Loucy (cell line): ENCODE measurements around the gene APOA4.

ENCODE experiments used
- H2AFZ ChIP-seq: fragments of 200-600 bp; sonication (generic); 2 replicates; pipeline ENCODE4 v1.6.0; 2016; ENCODE audit warnings: antibody characterized with exemption, mild to moderate bottlenecking, low read length, moderate library complexity
- H3F3A ChIP-seq: fragments of 200-600 bp; 2 replicates; pipeline ENCODE4 v1.6.0; 2016; ENCODE audit warnings: antibody characterized with exemption, low read depth, mild to moderate bottlenecking
- H3K27me3 ChIP-seq: fragments of 200-600 bp; sonication (generic); 2 replicates; pipeline ENCODE4 v1.6.1; 2014; ENCODE audit warnings: low read length, mild to moderate bottlenecking; ENCODE audit not compliant: insufficient read depth, poor library complexity, severe bottlenecking
- H3K36me3 ChIP-seq: fragments of 200-600 bp; sonication (generic); 2 replicates; pipeline ENCODE4 v1.6.1; 2016; ENCODE audit warnings: low read length; ENCODE audit not compliant: insufficient read depth
- H3K4me1 ChIP-seq: fragments of 200-600 bp; sonication (generic); 2 replicates; pipeline ENCODE4 v1.5.1; 2014; ENCODE audit warnings: low read length, mild to moderate bottlenecking; ENCODE audit not compliant: insufficient read depth, poor library complexity, severe bottlenecking
- H3K4me2 ChIP-seq: fragments of 200-600 bp; sonication (generic); 2 replicates; pipeline ENCODE4 v1.6.0; 2014; ENCODE audit warnings: antibody characterized with exemption, low read length, low read depth, mild to moderate bottlenecking; ENCODE audit not compliant: poor library complexity, severe bottlenecking
- H3K4me3 ChIP-seq: fragments of 200-600 bp; sonication (generic); 2 replicates; pipeline ENCODE4 v1.5.1; 2014; ENCODE audit warnings: low read length, mild to moderate bottlenecking, mixed read lengths; ENCODE audit not compliant: poor library complexity, severe bottlenecking
- H3K79me2 ChIP-seq: fragments of 200-600 bp; sonication (generic); 2 replicates; pipeline ENCODE4 v1.6.1; 2014; ENCODE audit warnings: low read length; ENCODE audit not compliant: insufficient read depth
- H3K9ac ChIP-seq: fragments of 200-600 bp; sonication (generic); 2 replicates; pipeline ENCODE4 v1.6.0; 2014; ENCODE audit warnings: mild to moderate bottlenecking, low read depth, low read length, moderate library complexity; ENCODE audit not compliant: poor library complexity, severe bottlenecking
- H3K9me2 ChIP-seq: fragments of 200-600 bp; sonication (generic); replicated peaks from 2 replicates; pipeline ENCODE4 v1.6.1; 2016; ENCODE audit warnings: low read depth, low read length, mixed read lengths
- H3K9me3 ChIP-seq: fragments of 200-600 bp; sonication (generic); 2 replicates; pipeline ENCODE4 v1.6.1; 2014; ENCODE audit warnings: mild to moderate bottlenecking, antibody characterized with exemption, low read length, low read depth; ENCODE audit not compliant: insufficient read depth
- H4K20me1 ChIP-seq: fragments of 200-600 bp; sonication (generic); 2 replicates; pipeline ENCODE4 v1.6.0; 2014; ENCODE audit warnings: antibody characterized with exemption, low read length, mild to moderate bottlenecking; ENCODE audit not compliant: insufficient read depth, poor library complexity, severe bottlenecking
- EZH2phosphoT487 ChIP-seq: fragments of 200-600 bp; IDR thresholded peaks from 2 replicates; pipeline ENCODE4 v1.6.1; 2018; ENCODE audit warnings: antibody characterized with exemption, mild to moderate bottlenecking, moderate library complexity, borderline replicate concordance
- TF ChIP-seq, protein P1 (sequence below): fragments of 200-600 bp; sonication (generic); conservative IDR thresholded peaks from 2 replicates; pipeline ENCODE4 v1.5.1; 2014; ENCODE audit warnings: mild to moderate bottlenecking, antibody characterized with exemption, low read length

The APOA4 gene

DNA sequence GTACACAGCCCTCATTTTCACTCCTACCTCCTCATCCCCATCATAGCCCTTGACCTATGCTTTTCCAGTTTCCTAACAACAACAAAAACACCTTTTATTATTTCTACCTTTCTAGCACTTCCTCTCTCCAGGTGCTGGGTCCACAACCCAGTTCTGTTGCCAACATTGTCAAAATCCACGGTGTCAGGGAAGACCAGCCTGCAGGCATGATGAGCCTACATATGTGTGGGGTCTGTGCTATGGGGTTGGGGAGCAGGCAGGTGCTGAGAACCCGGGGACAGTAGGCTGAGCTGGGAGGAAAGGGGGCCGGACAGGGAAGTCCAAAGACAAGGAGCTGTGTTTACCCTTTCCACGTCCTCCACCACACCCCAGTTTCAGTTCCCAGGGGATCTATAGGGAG is 34.6 kb downstream of the APOA4 start:
- Histone ChIP-seq H4K20me1 (peaks cover 12% of the 10 kb centered on the region), H3K9ac (peak overlapping the region; percentile 90), H3K4me1 (peaks cover 27% of the 10 kb centered on the region), H3K36me3 (peaks cover 22% of the 10 kb centered on the region; the same call in 1 of the 2 replicates), H3K27me3 (no peaks in the 10 kb centered on the region), H3K9me2 (no peaks in the 10 kb centered on the region), H2AFZ (peak overlapping the region; percentile 88), H3K9me3 (no peaks in the 10 kb centered on the region), H3K4me3 (peak overlapping the region; percentile 99), H3K79me2 (peaks cover 41% of the 10 kb centered on the region), H3F3A (no peaks in the 10 kb centered on the region), H3K4me2 (peak overlapping the region; percentile 96)
- TF ChIP-seq EZH2phosphoT487 = no peak
- TF ChIP-seq, protein P1, sequence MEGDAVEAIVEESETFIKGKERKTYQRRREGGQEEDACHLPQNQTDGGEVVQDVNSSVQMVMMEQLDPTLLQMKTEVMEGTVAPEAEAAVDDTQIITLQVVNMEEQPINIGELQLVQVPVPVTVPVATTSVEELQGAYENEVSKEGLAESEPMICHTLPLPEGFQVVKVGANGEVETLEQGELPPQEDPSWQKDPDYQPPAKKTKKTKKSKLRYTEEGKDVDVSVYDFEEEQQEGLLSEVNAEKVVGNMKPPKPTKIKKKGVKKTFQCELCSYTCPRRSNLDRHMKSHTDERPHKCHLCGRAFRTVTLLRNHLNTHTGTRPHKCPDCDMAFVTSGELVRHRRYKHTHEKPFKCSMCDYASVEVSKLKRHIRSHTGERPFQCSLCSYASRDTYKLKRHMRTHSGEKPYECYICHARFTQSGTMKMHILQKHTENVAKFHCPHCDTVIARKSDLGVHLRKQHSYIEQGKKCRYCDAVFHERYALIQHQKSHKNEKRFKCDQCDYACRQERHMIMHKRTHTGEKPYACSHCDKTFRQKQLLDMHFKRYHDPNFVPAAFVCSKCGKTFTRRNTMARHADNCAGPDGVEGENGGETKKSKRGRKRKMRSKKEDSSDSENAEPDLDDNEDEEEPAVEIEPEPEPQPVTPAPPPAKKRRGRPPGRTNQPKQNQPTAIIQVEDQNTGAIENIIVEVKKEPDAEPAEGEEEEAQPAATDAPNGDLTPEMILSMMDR = no peak

DNA sequence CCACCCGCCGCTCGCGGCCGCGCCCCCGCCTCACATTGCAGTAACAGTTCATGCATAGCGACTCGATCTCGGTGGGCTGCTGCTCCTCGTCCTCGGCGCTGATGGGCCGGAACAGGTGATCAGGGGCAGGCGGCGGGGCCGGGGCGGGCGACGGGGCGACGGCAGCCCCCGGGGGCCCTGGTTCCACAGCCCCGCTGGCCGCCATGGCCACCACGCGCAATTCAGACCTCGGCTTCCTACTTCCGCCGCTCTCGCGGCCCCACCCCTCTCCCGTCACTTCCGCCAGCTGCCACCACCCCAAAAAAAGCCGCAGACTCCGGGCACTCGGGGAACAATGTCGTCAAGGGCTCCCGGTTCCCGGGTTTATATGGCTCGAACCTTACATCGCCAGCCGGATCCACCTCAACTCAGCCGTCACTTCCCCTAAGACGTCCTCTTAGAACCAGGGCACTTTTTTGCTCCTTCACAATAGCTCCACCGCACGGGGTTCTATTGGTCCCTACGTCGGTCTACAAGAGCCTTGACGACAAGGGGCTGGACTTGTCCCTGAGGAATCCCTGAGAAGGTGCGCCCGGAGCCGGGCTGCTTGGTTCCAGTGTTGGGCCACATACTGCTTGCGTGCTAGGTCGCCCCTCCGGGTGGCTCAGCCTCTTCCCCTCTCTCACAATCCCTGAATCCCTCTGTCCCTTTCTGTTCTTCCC is 35.2 kb downstream of the APOA4 start, which contains the start of gene ZPR1:
Gene ZPR1, minus strand, starts transcription at position 238 of the 701 bp plus-strand sequence. Its CDS starts 33 bp downstream, at position 205.
- Histone ChIP-seq H3K9ac (peak within 1 kb of the TSS; percentile 90), H3K36me3 (peaks cover 28% of the 10 kb centered on the region; the same call in 1 of the 2 replicates), H2AFZ (peak within 1 kb of the TSS; percentile 88), H4K20me1 (peaks cover 12% of the 10 kb centered on the region), H3K79me2 (peaks cover 41% of the 10 kb centered on the region), H3K4me2 (peak within 1 kb of the TSS; percentile 96), H3K9me2 (no peaks in the 10 kb centered on the region), H3K27me3 (no peaks in the 10 kb centered on the region), H3F3A (no peaks in the 10 kb centered on the region), H3K9me3 (no peaks in the 10 kb centered on the region), H3K4me1 (peaks cover 27% of the 10 kb centered on the region), H3K4me3 (peak within 1 kb of the TSS; percentile 99)
- TF ChIP-seq, protein P1 = no peak
- no peak for TF ChIP-seq EZH2phosphoT487

DNA sequence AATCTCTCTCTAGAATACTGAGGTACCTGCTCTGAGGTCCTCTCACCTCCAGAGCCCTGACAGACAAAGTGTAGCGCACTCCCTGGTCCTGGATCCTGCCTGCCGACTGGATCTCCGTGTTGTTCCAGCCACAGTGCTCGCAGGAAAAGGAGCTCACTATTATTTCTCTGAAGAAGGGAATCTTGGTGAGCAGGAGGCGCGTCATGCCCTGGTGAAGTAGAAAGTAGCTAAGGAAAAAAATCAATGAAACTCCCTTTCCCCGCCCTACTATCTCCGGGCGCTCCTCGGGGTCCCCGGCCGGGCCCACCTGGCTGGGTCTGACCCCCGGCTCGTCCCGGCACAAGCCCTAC is 35.7 kb downstream of the APOA4 start:
- no peaks in the 10 kb centered on the region for H3K9me3 ChIP-seq
- H2AFZ ChIP-seq = peak overlapping the region; percentile 88
- TF ChIP-seq, protein P1 = no peak
- TF ChIP-seq EZH2phosphoT487 = no peak

More for the DNA sequence above, 35.7 kb downstream of the APOA4 start:
- Histone ChIP-seq H3K4me1 (peaks cover 27% of the 10 kb centered on the region), H3K36me3 (peaks cover 34% of the 10 kb centered on the region; the same call in 1 of the 2 replicates), H3K9me2 (no peaks in the 10 kb centered on the region), H3K79me2 (peaks cover 41% of the 10 kb centered on the region), H3K4me2 (peak overlapping the region; percentile 96), H4K20me1 (peaks cover 12% of the 10 kb centered on the region), H3F3A (no peaks in the 10 kb centered on the region), H3K9ac (peak overlapping the region; percentile 90), H3K4me3 (peak overlapping the region; percentile 99), H3K27me3 (no peaks in the 10 kb centered on the region)
